ENCODE measurements around the gene CDH4.

CDH4 gene

DNA sequence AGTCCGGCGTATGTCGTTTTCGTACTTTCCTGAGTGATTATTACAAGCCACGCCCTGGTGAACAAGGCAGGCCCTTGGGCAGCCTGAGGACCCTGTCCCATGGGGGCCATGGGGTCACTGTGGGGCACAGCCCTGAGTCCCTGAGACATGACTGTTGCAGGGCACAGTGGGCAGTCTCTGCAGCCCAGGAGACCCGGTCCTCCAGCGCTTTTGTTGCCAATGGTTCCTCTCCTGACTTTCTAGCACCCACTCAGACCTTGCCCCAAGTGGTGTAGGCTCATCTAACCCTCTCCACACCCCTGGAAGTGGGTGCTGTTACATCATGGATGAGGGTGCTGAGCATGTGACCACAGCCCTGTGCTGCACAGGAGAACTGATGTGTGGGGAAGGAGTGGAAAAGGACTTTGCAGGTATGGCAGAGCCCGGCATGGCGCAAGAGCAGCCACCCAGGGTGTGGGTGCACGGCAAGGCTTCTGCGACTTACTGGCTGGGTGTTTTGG is 494.1 kb downstream of the CDH4 start:
- ChIA-PET CTCF (no interaction called here), POLR2A (no interaction called here)
- no peaks in the 10 kb centered on the region; the same call in 1 of the 2 replicates for H3K9me3 ChIP-seq (ENCODE audit: control insufficient read depth, insufficient read depth, low read depth, low read length)
- no peaks in the 10 kb centered on the region for H3K4me1 ChIP-seq (ENCODE audit: control insufficient read depth, insufficient read depth, low read length)
- H3K36me3 ChIP-seq (ENCODE audit: control insufficient read depth in 2 of 2, insufficient read depth in 1 of 2, low read length in 2 of 2) = no peaks in the 10 kb centered on the region
- no peak for TF ChIP-seq SCRT1 (tag by site-specific recombination; IDR thresholded peaks at IDR 0.05; ENCODE audit: borderline replicate concordance)
- no peak for TF ChIP-seq TCF7L2 (IDR thresholded peaks at IDR 0.05; ENCODE audit: borderline replicate concordance, low read depth, low read length)
- TF ChIP-seq, protein P1, sequence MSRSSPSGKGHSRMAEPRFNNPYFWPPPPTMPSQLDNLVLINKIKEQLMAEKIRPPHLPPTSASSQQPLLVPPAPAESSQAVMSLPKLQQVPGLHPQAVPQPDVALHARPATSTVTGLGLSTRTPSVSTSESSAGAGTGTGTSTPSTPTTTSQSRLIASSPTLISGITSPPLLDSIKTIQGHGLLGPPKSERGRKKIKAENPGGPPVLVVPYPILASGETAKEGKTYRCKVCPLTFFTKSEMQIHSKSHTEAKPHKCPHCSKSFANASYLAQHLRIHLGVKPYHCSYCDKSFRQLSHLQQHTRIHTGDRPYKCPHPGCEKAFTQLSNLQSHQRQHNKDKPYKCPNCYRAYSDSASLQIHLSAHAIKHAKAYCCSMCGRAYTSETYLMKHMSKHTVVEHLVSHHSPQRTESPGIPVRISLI (tag by site-specific recombination; IDR thresholded peaks at IDR 0.05) = no peak
- TF ChIP-seq OSR2 (tag by site-specific recombination; IDR thresholded peaks at IDR 0.05) = no peak
- no peak for TF ChIP-seq ZNF529 (tag by site-specific recombination; IDR thresholded peaks at IDR 0.05; ENCODE audit: insufficient replicate concordance)
- TF ChIP-seq ZNF416 (tag by site-specific recombination; IDR thresholded peaks at IDR 0.05) = no peak
- no peak for TF ChIP-seq ZNF571 (tag by site-specific recombination; IDR thresholded peaks at IDR 0.05)
- no peak for TF ChIP-seq ZNF133 (tag by site-specific recombination; IDR thresholded peaks at IDR 0.05)
- TF ChIP-seq ZNF248 (tag by site-specific recombination; IDR thresholded peaks at IDR 0.05) = no peak
- no peak for TF ChIP-seq ZNF23 (tag by site-specific recombination; IDR thresholded peaks at IDR 0.05; ENCODE audit: borderline replicate concordance)
- TF ChIP-seq SP2 (tag by site-specific recombination; IDR thresholded peaks at IDR 0.05) = no peak
- TF ChIP-seq SALL2 (tag by site-specific recombination; IDR thresholded peaks at IDR 0.05; ENCODE audit: borderline replicate concordance) = no peak
- TF ChIP-seq ZNF768 (tag by site-specific recombination; IDR thresholded peaks at IDR 0.05) = no peak
- TF ChIP-seq KLF16 (tag by site-specific recombination; IDR thresholded peaks at IDR 0.05) = no peak
- no peak for TF ChIP-seq ZNF223 (tag by site-specific recombination; IDR thresholded peaks at IDR 0.05)
- TF ChIP-seq, protein P2, sequence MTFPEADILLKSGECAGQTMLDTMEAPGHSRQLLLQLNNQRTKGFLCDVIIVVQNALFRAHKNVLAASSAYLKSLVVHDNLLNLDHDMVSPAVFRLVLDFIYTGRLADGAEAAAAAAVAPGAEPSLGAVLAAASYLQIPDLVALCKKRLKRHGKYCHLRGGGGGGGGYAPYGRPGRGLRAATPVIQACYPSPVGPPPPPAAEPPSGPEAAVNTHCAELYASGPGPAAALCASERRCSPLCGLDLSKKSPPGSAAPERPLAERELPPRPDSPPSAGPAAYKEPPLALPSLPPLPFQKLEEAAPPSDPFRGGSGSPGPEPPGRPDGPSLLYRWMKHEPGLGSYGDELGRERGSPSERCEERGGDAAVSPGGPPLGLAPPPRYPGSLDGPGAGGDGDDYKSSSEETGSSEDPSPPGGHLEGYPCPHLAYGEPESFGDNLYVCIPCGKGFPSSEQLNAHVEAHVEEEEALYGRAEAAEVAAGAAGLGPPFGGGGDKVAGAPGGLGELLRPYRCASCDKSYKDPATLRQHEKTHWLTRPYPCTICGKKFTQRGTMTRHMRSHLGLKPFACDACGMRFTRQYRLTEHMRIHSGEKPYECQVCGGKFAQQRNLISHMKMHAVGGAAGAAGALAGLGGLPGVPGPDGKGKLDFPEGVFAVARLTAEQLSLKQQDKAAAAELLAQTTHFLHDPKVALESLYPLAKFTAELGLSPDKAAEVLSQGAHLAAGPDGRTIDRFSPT (tag by site-specific recombination; IDR thresholded peaks at IDR 0.05) = no peak
- TF ChIP-seq, protein P3, sequence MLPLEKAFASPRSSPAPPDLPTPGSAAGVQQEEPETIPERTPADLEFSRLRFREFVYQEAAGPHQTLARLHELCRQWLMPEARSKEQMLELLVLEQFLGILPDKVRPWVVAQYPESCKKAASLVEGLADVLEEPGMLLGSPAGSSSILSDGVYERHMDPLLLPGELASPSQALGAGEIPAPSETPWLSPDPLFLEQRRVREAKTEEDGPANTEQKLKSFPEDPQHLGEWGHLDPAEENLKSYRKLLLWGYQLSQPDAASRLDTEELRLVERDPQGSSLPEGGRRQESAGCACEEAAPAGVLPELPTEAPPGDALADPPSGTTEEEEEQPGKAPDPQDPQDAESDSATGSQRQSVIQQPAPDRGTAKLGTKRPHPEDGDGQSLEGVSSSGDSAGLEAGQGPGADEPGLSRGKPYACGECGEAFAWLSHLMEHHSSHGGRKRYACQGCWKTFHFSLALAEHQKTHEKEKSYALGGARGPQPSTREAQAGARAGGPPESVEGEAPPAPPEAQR (tag by site-specific recombination; IDR thresholded peaks at IDR 0.05) = no peak
- no peak overlapping the region for H3K27ac ChIP-seq (ENCODE audit: extremely low read depth, low read depth, low read length)
- H3K4me3 ChIP-seq (ENCODE audit: low read depth, low read length) = no peak overlapping the region

DNA sequence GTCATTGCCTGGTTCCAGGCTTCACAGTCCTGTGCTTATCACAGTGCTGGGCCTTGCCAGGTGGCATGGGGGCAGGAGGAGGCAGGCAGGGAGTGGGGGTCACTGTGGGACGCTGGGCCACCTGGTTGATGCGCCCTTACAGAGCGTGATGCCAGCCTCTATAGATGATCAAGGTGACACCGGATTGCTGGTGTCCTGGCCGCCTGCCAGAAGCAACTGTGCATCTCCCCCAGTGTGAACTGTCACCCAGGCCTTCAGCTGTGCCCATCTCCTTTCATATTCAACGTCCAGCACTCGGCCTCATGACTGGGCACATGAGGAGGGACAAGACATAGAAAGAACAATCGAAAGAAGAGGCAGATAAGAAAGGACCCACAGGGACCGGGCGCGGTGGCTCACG is 494.7 kb downstream of the CDH4 start:
- Histone ChIP-seq H3K36me3 (ENCODE audit: control insufficient read depth in 2 of 2, insufficient read depth in 1 of 2, low read length in 2 of 2) (no peaks in the 10 kb centered on the region), H3K9me3 (ENCODE audit: control insufficient read depth, insufficient read depth, low read depth, low read length) (no peaks in the 10 kb centered on the region; the same call in 1 of the 2 replicates), H3K4me3 (ENCODE audit: low read depth, low read length) (no peak overlapping the region), H3K27ac (ENCODE audit: extremely low read depth, low read depth, low read length) (no peak overlapping the region), H3K4me1 (ENCODE audit: control insufficient read depth, insufficient read depth, low read length) (no peaks in the 10 kb centered on the region)
- ChIA-PET CTCF (no interaction called here), POLR2A (no interaction called here)
- TF ChIP-seq, protein P4, sequence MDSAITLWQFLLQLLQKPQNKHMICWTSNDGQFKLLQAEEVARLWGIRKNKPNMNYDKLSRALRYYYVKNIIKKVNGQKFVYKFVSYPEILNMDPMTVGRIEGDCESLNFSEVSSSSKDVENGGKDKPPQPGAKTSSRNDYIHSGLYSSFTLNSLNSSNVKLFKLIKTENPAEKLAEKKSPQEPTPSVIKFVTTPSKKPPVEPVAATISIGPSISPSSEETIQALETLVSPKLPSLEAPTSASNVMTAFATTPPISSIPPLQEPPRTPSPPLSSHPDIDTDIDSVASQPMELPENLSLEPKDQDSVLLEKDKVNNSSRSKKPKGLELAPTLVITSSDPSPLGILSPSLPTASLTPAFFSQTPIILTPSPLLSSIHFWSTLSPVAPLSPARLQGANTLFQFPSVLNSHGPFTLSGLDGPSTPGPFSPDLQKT (IDR thresholded peaks at IDR 0.05; ENCODE audit: borderline replicate concordance, low read depth, low read length) = no peak
- TF ChIP-seq, protein P5, sequence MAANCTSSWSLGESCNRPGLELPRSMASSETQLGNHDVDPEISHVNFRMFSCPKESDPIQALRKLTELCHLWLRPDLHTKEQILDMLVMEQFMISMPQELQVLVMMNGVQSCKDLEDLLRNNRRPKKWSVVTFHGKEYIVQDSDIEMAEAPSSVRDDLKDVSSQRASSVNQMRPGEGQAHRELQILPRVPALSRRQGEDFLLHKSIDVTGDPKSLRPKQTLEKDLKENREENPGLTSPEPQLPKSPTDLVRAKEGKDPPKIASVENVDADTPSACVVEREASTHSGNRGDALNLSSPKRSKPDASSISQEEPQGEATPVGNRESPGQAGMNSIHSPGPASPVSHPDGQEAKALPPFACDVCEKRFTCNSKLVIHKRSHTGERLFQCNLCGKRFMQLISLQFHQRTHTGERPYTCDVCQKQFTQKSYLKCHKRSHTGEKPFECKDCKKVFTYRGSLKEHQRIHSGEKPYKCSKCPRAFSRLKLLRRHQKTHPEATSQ (tag by site-specific recombination; IDR thresholded peaks at IDR 0.05) = no peak
- no peak for TF ChIP-seq ZNF530 (tag by site-specific recombination; IDR thresholded peaks at IDR 0.05; ENCODE audit: low read depth)
- TF ChIP-seq, protein P6, sequence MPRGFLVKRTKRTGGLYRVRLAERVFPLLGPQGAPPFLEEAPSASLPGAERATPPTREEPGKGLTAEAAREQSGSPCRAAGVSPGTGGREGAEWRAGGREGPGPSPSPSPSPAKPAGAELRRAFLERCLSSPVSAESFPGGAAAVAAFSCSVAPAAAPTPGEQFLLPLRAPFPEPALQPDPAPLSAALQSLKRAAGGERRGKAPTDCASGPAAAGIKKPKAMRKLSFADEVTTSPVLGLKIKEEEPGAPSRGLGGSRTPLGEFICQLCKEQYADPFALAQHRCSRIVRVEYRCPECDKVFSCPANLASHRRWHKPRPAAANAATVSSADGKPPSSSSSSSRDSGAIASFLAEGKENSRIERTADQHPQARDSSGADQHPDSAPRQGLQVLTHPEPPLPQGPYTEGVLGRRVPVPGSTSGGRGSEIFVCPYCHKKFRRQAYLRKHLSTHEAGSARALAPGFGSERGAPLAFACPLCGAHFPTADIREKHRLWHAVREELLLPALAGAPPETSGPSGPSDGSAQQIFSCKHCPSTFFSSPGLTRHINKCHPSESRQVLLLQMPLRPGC (tag by site-specific recombination; IDR thresholded peaks at IDR 0.05) = no peak
- no peak for TF ChIP-seq ZNF670 (tag by site-specific recombination; IDR thresholded peaks at IDR 0.05; ENCODE audit: low read depth)
- TF ChIP-seq, protein P7, sequence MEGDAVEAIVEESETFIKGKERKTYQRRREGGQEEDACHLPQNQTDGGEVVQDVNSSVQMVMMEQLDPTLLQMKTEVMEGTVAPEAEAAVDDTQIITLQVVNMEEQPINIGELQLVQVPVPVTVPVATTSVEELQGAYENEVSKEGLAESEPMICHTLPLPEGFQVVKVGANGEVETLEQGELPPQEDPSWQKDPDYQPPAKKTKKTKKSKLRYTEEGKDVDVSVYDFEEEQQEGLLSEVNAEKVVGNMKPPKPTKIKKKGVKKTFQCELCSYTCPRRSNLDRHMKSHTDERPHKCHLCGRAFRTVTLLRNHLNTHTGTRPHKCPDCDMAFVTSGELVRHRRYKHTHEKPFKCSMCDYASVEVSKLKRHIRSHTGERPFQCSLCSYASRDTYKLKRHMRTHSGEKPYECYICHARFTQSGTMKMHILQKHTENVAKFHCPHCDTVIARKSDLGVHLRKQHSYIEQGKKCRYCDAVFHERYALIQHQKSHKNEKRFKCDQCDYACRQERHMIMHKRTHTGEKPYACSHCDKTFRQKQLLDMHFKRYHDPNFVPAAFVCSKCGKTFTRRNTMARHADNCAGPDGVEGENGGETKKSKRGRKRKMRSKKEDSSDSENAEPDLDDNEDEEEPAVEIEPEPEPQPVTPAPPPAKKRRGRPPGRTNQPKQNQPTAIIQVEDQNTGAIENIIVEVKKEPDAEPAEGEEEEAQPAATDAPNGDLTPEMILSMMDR (tag by site-specific recombination; IDR thresholded peaks at IDR 0.05) = no peak
- TF ChIP-seq ZNF184 (tag by site-specific recombination; IDR thresholded peaks at IDR 0.05) = no peak
- TF ChIP-seq ZNF549 (tag by site-specific recombination; IDR thresholded peaks at IDR 0.05) = no peak
